ENCODE data around the gene TRIO. TPM values are rescaled to one million over a fixed set of nuclear protein-coding genes. Genes with fewer than 3 reads are reported as not detected.

Gene TRIO
- polyA plus RNA-seq, 4 donors = 103 to 182 (median 111) TPM

- DNase-seq (ENCODE audit: low read depth in 4 of 4, low spot score in 3 of 4) = no peak
Measured at GRCh38 chr5:14277385-14278320, 134.5 kb downstream of the TRIO start.

GRCh38 chr5:14280294-14280854, 137.2 kb downstream of the TRIO start:
- DNase-seq (ENCODE audit: low read depth in 4 of 4, low spot score in 3 of 4) = no peak

DNA sequence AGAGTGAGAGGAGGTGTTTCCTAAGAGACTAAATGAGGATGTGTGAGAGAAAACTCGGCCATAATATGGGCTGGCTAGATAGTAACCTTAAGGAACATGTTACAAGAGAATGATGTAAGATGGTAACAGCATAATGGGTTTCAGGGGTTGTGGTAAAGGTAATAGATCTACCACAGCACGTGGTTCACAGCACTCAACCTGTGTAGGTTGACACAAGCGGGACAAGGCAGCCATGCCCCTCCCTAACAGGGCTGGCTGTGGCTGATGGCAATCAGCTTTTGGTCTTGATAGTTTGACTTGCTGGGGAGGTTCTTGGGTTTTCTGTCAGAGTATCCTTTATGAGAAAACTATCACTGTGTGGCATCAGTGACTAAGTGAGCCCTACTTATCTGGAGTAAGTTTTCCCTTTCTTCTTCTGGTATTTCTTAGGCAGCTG, 138.6 kb downstream of the TRIO start:
- no peak for DNase-seq (ENCODE audit: low read depth in 4 of 4, low spot score in 3 of 4)

DNA sequence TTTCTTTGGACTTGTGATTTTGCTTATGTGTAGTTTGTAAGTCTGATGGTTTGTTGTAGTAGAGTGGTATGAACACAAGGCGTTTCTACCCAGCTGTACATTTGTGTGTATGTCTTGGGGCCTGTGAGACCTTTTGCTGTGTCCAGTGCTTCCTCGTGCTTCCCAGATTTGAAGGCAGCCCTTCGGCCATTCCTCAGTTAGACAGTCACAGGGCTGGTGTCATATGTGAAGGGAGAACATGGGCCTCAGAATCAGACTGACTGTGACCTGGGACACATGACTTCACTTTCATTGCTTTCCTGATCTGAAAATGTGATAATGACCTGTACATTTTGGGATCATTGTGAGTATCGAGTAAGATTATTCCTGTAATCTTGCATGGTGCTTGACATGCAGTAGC, 140.0 kb downstream of the TRIO start:
- DNase-seq (ENCODE audit: low read depth in 4 of 4, low spot score in 3 of 4) = no peak

DNA sequence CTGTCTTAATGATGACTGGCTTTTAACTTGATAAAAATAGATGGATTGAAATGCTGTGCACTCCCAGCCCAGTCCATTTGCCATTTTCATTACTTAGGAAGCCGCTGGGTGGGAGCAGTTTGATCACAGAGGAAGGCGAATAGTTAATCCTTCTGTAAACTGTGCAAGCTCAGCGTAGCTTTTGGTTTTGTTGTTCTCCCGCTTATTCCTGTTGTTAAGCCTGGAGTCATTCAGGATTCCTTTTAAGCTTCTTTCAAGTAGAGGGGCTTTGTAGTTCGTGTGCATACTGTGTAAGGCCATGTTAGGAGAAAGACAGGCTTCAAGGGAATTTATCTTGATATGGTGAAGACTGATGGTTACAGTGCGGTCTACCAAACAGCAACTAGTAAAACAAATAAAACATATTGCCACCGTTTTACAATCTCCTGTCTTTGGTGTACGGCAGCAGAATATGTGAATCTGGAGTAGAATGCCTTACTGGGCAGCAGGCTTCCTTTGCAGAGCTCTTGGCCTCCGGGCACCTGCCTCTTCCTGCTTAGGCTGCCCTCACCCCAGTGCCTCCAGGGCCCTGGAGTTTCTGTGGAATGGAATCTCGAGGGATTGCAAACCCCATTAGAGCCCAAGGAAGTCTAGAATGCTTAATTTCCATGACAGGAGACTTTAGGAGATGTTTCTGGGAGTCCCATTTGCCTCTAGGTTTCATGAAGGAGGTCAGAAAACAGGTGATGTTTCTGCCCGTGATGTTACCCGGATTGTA, 141.4 kb downstream of the TRIO start:
- no peak for DNase-seq (ENCODE audit: low read depth in 4 of 4, low spot score in 3 of 4)

- no peak for DNase-seq (ENCODE audit: low read depth in 4 of 4, low spot score in 3 of 4)
Measured at GRCh38 chr5:14286007-14286406, 142.9 kb downstream of the TRIO start.

DNA sequence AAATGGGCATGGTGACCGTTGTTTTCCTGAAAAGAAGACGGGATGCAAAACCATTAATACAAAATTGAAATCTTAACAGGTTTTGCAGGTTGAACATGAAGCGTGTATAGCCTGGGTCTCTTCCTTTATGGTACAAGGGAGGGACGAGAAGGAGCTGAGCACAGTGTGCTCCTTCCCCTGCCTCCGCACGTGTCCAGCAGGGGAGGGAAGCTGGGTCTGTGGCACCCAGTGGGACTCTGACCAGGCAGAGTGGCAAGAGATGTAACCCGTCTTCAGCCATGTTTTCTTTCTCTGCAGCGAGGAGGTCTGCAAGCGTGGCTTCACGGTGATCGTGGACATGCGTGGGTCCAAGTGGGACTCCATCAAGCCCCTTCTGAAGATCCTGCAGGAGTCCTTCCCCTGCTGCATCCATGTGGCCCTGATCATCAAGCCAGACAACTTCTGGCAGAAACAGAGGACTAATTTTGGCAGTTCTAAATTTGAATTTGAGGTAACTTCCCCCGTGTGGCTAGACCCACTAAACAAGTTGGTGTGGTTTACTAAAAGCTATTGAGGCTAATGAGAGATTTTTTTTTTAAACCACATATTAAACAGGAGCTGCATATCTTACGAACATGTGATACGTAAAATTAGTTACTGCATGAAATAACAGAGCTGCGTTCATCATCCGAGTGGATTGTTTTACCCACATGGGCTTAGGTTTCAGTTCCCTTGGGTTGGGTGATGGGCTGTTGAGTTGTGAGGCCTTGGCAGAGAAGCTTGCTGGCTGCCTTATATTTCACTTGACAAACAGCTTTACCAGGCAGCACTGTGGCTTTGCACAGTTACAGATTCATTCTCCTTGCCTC, 143.7 kb downstream of the TRIO start:
- no peak for DNase-seq (ENCODE audit: low read depth in 4 of 4, low spot score in 3 of 4)

GRCh38 chr5:14292766-14293658, 149.9 kb downstream of the TRIO start:
- DNase-seq (ENCODE audit: low read depth in 4 of 4, low spot score in 3 of 4) = no peak

DNA sequence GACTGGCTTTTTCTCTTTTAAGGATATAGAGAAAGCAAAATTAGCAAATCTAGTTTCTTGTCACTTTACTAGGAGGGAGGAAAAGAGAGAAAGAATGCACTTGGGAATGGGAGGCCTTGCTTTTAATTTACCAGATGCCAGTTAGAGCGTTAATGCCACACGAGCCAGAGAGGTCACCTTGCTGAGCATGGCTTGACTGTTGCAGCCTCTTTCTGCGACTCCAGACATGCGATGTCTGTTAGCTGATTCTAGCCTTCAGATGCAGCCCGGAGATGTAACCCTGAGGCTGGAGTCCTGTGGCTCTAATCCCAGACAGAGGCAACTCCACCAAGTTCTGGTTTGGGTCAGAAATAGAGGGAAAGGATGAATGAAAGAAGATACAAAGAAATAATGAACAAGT, 152.5 kb downstream of the TRIO start:
- no peak for DNase-seq (ENCODE audit: low read depth in 4 of 4, low spot score in 3 of 4)

GRCh38 chr5:14296533-14297331, 153.6 kb downstream of the TRIO start:
- no peak for DNase-seq (ENCODE audit: low read depth in 4 of 4, low spot score in 3 of 4)

- no peak for DNase-seq (ENCODE audit: low read depth in 4 of 4, low spot score in 3 of 4)
Measured at GRCh38 chr5:14297697-14298096, 154.6 kb downstream of the TRIO start.

DNA sequence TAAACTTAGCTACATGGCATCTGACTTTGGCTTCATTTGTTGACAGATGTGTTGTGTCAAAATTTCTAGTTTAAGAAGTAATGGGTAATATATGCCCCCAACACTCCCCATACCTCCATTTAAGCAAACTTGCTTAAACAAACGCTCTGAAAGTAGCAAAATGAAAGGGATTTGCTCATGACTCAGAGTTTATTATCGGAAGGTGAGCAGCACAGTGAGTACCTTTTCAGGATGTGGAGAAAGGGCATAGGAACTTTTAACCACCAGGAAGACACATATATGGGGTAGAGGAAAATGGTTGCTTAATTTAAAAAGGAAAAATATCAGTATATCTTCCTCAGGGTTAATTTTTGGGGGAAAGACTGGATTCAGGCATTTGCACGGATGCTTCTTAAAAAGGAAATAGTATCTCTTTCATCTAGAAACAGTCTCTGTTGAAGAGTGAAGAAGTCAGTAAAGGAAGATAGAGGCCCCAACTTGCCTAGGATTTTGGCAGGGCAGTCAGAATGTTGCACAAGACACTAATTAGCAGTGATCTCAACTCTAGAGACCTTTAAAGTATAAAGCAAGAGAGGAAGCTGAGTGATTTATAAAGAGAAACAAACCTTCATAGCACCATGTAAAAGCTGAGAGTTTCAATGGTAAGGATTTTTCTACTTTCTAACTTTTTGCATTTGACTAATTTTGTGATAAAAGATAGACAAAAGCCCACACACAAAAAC, 155.1 kb downstream of the TRIO start:
- DNase-seq (ENCODE audit: low read depth in 4 of 4, low spot score in 3 of 4) = no peak

DNA sequence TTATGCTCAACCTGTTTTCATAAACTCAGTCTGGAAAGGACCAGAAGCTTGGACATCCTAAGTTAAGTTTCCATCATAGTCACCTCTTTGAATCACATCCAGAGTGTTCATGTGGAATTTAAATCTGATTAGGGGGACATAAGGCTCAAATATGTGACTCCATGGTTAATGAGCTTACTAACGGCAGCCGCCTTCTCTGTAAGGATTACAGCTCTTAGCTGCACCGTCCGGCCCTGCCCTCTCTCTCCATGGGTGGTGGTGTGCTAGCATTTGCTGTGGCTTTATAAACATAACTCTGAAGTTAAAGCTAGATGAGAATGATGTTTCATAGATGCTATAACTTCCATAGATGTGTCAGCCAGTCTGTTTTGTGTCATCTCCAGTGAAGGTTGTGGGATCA, 156.5 kb downstream of the TRIO start:
- no peak for DNase-seq (ENCODE audit: low read depth in 4 of 4, low spot score in 3 of 4)

GRCh38 chr5:14301186-14301585, 158.0 kb downstream of the TRIO start:
- no peak for DNase-seq (ENCODE audit: low read depth in 4 of 4, low spot score in 3 of 4)

DNA sequence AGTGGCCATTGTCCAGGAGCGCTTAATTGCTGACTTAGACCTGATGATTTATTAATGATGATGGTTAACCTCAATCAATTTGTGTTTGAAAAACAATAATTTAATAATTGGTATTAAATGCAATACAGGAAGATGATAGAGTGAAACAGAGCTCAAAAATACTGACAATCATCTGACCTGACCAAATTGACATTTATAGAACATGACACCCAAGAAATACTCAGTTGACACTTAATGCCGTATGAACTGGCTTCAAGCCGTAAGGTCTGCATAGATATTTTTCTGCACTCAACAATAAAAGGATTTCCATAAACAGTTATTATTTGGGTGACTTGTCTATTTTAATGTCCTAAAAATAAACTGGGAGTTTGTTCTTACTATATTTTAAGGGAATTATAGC, 159.2 kb downstream of the TRIO start:
- no peak for DNase-seq (ENCODE audit: low read depth in 4 of 4, low spot score in 3 of 4)

DNA sequence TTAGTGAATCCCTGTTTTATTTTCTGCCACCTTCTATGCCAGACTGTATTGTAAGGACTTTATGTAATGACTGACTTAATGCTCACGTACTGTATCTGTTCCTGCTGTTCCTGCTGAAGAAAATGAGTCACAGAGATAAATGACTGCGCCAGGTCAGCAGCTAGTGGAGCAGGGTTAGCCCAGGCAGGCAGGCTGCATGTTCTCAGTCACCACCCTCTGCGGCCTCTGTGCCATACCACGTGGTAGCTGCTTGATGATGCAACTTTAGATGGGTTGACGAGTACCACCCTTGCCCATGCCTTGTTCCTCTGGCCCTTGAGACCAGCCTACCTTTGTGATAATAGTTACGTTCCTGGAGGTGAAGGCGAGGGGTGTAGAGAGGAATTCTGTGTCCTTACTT, 161.9 kb downstream of the TRIO start:
- DNase-seq (ENCODE audit: low read depth in 4 of 4, low spot score in 3 of 4) = no peak

GRCh38 chr5:14306329-14306815, 163.2 kb downstream of the TRIO start:
- no peak for DNase-seq (ENCODE audit: low read depth in 4 of 4, low spot score in 3 of 4)

Data from left renal pelvis (tissue), 4 donors.